Lower lobe of right lung (tissue), 2 donors: ENCODE data around the gene SIVA1. TPM values are rescaled to one million over a fixed set of nuclear protein-coding genes. Genes with fewer than 3 reads are reported as not detected.

Experiments used
- ATAC-seq, 2 donors: fragments of 200-7000 bp; cut with Tn5 transposase; one replicate each; pipeline ENCODE4 v1.9.1; 2020 to 2022; ENCODE audit warnings: mild to moderate bottlenecking in 2 of 2, moderate library complexity in 2 of 2
- DNase-seq: peaks from one replicate; pipeline ENCODE4 v3.0.0-alpha.2; 2020
- H3K27ac ChIP-seq: fragments of 200-600 bp; one replicate; pipeline ENCODE4 v1.8.0; 2022
- H3K27me3 ChIP-seq: fragments of 200-600 bp; one replicate; pipeline ENCODE4 v1.8.0; 2022; ENCODE audit warnings: low read depth
- H3K36me3 ChIP-seq: fragments of 200-600 bp; one replicate; pipeline ENCODE4 v1.8.0; 2022; ENCODE audit warnings: mild to moderate bottlenecking
- H3K4me1 ChIP-seq: fragments of 200-600 bp; one replicate; pipeline ENCODE4 v1.8.0; 2022
- H3K4me3 ChIP-seq: fragments of 200-600 bp; one replicate; pipeline ENCODE4 v1.8.0; 2022; ENCODE audit warnings: mild to moderate bottlenecking
- H3K9me3 ChIP-seq: fragments of 200-600 bp; one replicate; pipeline ENCODE4 v1.8.0; 2022
- CTCF ChIP-seq: fragments of 200-600 bp; IDR thresholded peaks from one replicate; pipeline ENCODE4 v1.8.0; 2022; ENCODE audit warnings: antibody characterized with exemption, mild to moderate bottlenecking
- intact Hi-C: fragments of 100-400 bp; cut with DNase I; formaldehyde crosslinking; loops from one replicate; pipeline ENCODE4 v1.11.0; 2022
- total RNA-seq: library from RNA; stranded (reverse); fragmentation: NEBNext Ultra II Directional; extraction: Animal tissue kit (Norgen Biotek cat#: 25700); gene quantifications from one replicate; pipeline ENCODE4 v1.2.1, GENCODE V29; 2021
- donor health status: DM: no; HTN: yes; CAD: no; lungs with severe emphysema.

SIVA1 gene
- total RNA-seq, 1 donor from 2014 or later: 66.3 TPM

- H3K36me3 ChIP-seq: peaks cover 35% of the 10 kb centered on the region
- ATAC-seq: no peak
- TF ChIP-seq CTCF: no peak
- no peak overlapping the region for H3K4me3 ChIP-seq
- no peaks in the 10 kb centered on the region for H3K27me3 ChIP-seq
- intact Hi-C loops: no loop called here
- H3K4me1 ChIP-seq: peaks cover 9% of the 10 kb centered on the region
- no peak overlapping the region for H3K27ac ChIP-seq
- H3K9me3 ChIP-seq: no peaks in the 10 kb centered on the region
- no peak for DNase-seq
Observed at GRCh38 chr14:104779776-104780512, 27.0 kb downstream of the SIVA1 start.

GRCh38 chr14:104780513-104781030 is 27.6 kb downstream of the SIVA1 start:
- peaks cover 30% of the 10 kb centered on the region for H3K36me3 ChIP-seq
- peaks cover 16% of the 10 kb centered on the region for H3K4me1 ChIP-seq
- no peak overlapping the region for H3K4me3 ChIP-seq
- H3K27me3 ChIP-seq: no peaks in the 10 kb centered on the region
- no peak for ATAC-seq
- no peak overlapping the region for H3K27ac ChIP-seq
- intact Hi-C loops: no loop called here
- TF ChIP-seq CTCF: no peak
- DNase-seq: no peak
- no peaks in the 10 kb centered on the region for H3K9me3 ChIP-seq

- H3K36me3 ChIP-seq: peaks cover 26% of the 10 kb centered on the region
- no peak for DNase-seq
- H3K4me3 ChIP-seq: no peak overlapping the region
- no peak for ATAC-seq
- intact Hi-C loops: no loop called here
- no peaks in the 10 kb centered on the region for H3K27me3 ChIP-seq
- H3K4me1 ChIP-seq: peaks cover 25% of the 10 kb centered on the region
- H3K27ac ChIP-seq: no peak overlapping the region
- H3K9me3 ChIP-seq: no peaks in the 10 kb centered on the region
- no peak for TF ChIP-seq CTCF
Observed at GRCh38 chr14:104781271-104782077, 28.5 kb downstream of the SIVA1 start.

- Histone ChIP-seq H3K36me3 (peaks cover 27% of the 10 kb centered on the region), H3K4me1 (peaks cover 32% of the 10 kb centered on the region)
- no peak for ATAC-seq
Observed at GRCh38 chr14:104782086-104782807, 29.3 kb downstream of the SIVA1 start.

More at GRCh38 chr14:104782086-104782807, 29.3 kb downstream of the SIVA1 start:
- intact Hi-C loops: no loop called here
- Histone ChIP-seq H3K9me3 (no peaks in the 10 kb centered on the region), H3K27ac (no peak overlapping the region), H3K27me3 (no peaks in the 10 kb centered on the region), H3K4me3 (no peak overlapping the region)
- no peak for TF ChIP-seq CTCF
- no peak for DNase-seq
